ENCODE measurements around the gene KRTAP29-1.

Gene KRTAP29-1

DNA sequence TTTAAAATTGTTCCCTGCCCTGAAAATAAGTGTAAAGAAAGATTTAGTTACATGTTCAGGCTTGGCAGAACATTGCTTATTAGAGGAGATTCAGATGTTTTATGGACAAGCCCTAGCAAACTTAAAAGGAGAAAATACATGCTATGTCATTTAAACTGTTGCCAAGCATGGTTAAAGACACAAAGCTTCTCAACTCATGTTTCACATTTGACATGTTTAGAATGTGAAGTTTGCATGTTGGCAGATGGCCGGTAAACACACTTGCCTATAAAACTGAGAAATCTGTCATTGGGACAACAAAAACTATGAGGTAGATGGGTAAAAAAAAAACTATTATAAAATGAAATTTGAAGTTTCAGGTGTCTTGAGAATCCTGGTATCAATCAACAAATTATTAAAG is 5.8 kb downstream of the KRTAP29-1 start (continued):
- no peak for TF ChIP-seq POU6F1 (CRISPR knock-in tag; IDR thresholded peaks at IDR 0.05; ENCODE audit: borderline replicate concordance, low read depth)
- TF ChIP-seq SNAI2 (CRISPR knock-in tag; IDR thresholded peaks at IDR 0.05) = no peak
- TF ChIP-seq CSDC2 (CRISPR knock-in tag; IDR thresholded peaks at IDR 0.05) = no peak
- no peak for TF ChIP-seq ISL1 (CRISPR knock-in tag; IDR thresholded peaks at IDR 0.05)
- no peak for TF ChIP-seq ZFP30 (CRISPR knock-in tag; IDR thresholded peaks at IDR 0.05)
- TF ChIP-seq ZNF8 (CRISPR knock-in tag; IDR thresholded peaks at IDR 0.05) = no peak
- TF ChIP-seq, protein P1, sequence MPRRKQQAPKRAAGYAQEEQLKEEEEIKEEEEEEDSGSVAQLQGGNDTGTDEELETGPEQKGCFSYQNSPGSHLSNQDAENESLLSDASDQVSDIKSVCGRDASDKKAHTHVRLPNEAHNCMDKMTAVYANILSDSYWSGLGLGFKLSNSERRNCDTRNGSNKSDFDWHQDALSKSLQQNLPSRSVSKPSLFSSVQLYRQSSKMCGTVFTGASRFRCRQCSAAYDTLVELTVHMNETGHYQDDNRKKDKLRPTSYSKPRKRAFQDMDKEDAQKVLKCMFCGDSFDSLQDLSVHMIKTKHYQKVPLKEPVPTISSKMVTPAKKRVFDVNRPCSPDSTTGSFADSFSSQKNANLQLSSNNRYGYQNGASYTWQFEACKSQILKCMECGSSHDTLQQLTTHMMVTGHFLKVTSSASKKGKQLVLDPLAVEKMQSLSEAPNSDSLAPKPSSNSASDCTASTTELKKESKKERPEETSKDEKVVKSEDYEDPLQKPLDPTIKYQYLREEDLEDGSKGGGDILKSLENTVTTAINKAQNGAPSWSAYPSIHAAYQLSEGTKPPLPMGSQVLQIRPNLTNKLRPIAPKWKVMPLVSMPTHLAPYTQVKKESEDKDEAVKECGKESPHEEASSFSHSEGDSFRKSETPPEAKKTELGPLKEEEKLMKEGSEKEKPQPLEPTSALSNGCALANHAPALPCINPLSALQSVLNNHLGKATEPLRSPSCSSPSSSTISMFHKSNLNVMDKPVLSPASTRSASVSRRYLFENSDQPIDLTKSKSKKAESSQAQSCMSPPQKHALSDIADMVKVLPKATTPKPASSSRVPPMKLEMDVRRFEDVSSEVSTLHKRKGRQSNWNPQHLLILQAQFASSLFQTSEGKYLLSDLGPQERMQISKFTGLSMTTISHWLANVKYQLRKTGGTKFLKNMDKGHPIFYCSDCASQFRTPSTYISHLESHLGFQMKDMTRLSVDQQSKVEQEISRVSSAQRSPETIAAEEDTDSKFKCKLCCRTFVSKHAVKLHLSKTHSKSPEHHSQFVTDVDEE (CRISPR knock-in tag; IDR thresholded peaks at IDR 0.05) = no peak
- TF ChIP-seq ESRRG (CRISPR knock-in tag; IDR thresholded peaks at IDR 0.05) = no peak
- TF ChIP-seq RARB (CRISPR knock-in tag; IDR thresholded peaks at IDR 0.05) = no peak

DNA sequence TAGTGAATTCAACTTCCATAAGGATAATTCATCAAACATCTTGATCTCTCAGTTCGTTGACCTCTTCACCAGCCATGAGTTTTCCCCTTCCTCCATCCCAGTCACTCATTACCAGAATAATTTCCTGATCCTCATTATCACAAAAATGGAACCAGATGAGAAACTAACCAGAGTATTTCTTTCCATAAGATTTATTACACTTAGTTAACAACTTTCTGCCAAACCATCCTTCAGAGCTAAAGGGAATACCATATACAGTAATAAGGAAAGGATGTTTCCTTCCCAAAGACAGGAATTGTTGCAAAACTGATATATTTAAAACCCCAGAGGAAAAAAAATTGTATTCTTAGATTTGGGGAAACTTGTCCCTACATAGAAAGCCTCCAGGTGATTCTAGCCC is 8.6 kb downstream of the KRTAP29-1 start:
- TF ChIP-seq ZNF70 (CRISPR knock-in tag; IDR thresholded peaks at IDR 0.05) (no peak), PPARA (CRISPR knock-in tag; IDR thresholded peaks at IDR 0.05; ENCODE audit: borderline replicate concordance) (no peak), BACH2 (CRISPR knock-in tag; IDR thresholded peaks at IDR 0.05; ENCODE audit: borderline replicate concordance) (no peak), ZFP3 (CRISPR knock-in tag; IDR thresholded peaks at IDR 0.05) (no peak), ISL1 (CRISPR knock-in tag; IDR thresholded peaks at IDR 0.05) (no peak), OSR1 (CRISPR knock-in tag; IDR thresholded peaks at IDR 0.05) (no peak), POU6F1 (CRISPR knock-in tag; IDR thresholded peaks at IDR 0.05; ENCODE audit: borderline replicate concordance, low read depth) (no peak), ZFP30 (CRISPR knock-in tag; IDR thresholded peaks at IDR 0.05) (no peak), RARB (CRISPR knock-in tag; IDR thresholded peaks at IDR 0.05) (no peak), ZC3H10 (CRISPR knock-in tag; IDR thresholded peaks at IDR 0.05) (no peak), SNAI2 (CRISPR knock-in tag; IDR thresholded peaks at IDR 0.05) (no peak), ARNTL (CRISPR knock-in tag; IDR thresholded peaks at IDR 0.05; ENCODE audit: borderline replicate concordance, low read depth) (no peak), TOX (CRISPR knock-in tag; IDR thresholded peaks at IDR 0.05; ENCODE audit: borderline replicate concordance) (no peak), TCF4 (CRISPR knock-in tag; IDR thresholded peaks at IDR 0.05; ENCODE audit: borderline replicate concordance) (no peak), CSDC2 (CRISPR knock-in tag; IDR thresholded peaks at IDR 0.05) (no peak), ZNF565 (CRISPR knock-in tag; conservative IDR thresholded peaks at IDR 0.05; ENCODE audit: low read depth) (no peak), ESRRG (CRISPR knock-in tag; IDR thresholded peaks at IDR 0.05) (no peak)
- TF ChIP-seq, protein P2, sequence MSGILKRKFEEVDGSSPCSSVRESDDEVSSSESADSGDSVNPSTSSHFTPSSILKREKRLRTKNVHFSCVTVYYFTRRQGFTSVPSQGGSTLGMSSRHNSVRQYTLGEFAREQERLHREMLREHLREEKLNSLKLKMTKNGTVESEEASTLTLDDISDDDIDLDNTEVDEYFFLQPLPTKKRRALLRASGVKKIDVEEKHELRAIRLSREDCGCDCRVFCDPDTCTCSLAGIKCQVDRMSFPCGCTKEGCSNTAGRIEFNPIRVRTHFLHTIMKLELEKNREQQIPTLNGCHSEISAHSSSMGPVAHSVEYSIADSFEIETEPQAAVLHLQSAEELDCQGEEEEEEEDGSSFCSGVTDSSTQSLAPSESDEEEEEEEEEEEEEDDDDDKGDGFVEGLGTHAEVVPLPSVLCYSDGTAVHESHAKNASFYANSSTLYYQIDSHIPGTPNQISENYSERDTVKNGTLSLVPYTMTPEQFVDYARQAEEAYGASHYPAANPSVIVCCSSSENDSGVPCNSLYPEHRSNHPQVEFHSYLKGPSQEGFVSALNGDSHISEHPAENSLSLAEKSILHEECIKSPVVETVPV (CRISPR knock-in tag; IDR thresholded peaks at IDR 0.05) = no peak
- TF ChIP-seq, protein P3, sequence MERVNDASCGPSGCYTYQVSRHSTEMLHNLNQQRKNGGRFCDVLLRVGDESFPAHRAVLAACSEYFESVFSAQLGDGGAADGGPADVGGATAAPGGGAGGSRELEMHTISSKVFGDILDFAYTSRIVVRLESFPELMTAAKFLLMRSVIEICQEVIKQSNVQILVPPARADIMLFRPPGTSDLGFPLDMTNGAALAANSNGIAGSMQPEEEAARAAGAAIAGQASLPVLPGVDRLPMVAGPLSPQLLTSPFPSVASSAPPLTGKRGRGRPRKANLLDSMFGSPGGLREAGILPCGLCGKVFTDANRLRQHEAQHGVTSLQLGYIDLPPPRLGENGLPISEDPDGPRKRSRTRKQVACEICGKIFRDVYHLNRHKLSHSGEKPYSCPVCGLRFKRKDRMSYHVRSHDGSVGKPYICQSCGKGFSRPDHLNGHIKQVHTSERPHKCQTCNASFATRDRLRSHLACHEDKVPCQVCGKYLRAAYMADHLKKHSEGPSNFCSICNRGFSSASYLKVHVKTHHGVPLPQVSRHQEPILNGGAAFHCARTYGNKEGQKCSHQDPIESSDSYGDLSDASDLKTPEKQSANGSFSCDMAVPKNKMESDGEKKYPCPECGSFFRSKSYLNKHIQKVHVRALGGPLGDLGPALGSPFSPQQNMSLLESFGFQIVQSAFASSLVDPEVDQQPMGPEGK (CRISPR knock-in tag; IDR thresholded peaks at IDR 0.05; ENCODE audit: borderline replicate concordance) = no peak
- no peak for ATAC-seq

GRCh38 chr17:41287050-41287449 is 15.6 kb downstream of the KRTAP29-1 start:
- TF ChIP-seq CREB5 (CRISPR knock-in tag; IDR thresholded peaks at IDR 0.05; ENCODE audit: low read depth) (no peak), ZNF70 (CRISPR knock-in tag; IDR thresholded peaks at IDR 0.05) (no peak), ESRRG (CRISPR knock-in tag; IDR thresholded peaks at IDR 0.05) (no peak), POU6F1 (CRISPR knock-in tag; IDR thresholded peaks at IDR 0.05; ENCODE audit: borderline replicate concordance, low read depth) (no peak)
- ATAC-seq = no peak
